GM23338 (cell line): ENCODE measurements around the gene PRPH2. TPM values are rescaled to one million over a fixed set of nuclear protein-coding genes. Genes with fewer than 3 reads are reported as not detected.

Experiments
- ATAC-seq: fragments of 200-7000 bp; cut with Tn5 transposase; 3 replicates; pipeline ENCODE4 v1.9.1; 2020
- DNase-seq: peaks from one replicate; pipeline ENCODE4 v3.0.0-alpha.2; 2015; ENCODE audit warnings: low spot score
- H2AFZ ChIP-seq: fragments of 200-600 bp; sonication (generic); 2 replicates; pipeline ENCODE4 v1.8.0; 2016; ENCODE audit warnings: antibody characterized with exemption, mild to moderate bottlenecking, moderate library complexity
- H3F3A ChIP-seq: fragments of 200-600 bp; sonication (generic); replicated peaks from 2 replicates; pipeline ENCODE4 v1.8.0; 2017; ENCODE audit warnings: antibody characterized with exemption, mixed run types, low read depth
- H3K27ac ChIP-seq: fragments of 200-600 bp; sonication (generic); 2 replicates; pipeline ENCODE4 v1.6.1; 2016; ENCODE audit warnings: low read depth
- H3K27me3 ChIP-seq: fragments of 200-600 bp; sonication (generic); 2 replicates; pipeline ENCODE4 v1.8.0; 2016; ENCODE audit warnings: mild to moderate bottlenecking, mixed run types, moderate library complexity; ENCODE audit not compliant: insufficient read depth
- H3K36me3 ChIP-seq: fragments of 200-600 bp; sonication (generic); 2 replicates; pipeline ENCODE4 v1.8.0; 2016; ENCODE audit warnings: mild to moderate bottlenecking; ENCODE audit not compliant: insufficient read depth
- H3K4me1 ChIP-seq: fragments of 200-600 bp; sonication (generic); 2 replicates; pipeline ENCODE4 v1.8.0; 2016; ENCODE audit warnings: mild to moderate bottlenecking, moderate library complexity; ENCODE audit not compliant: insufficient read depth
- H3K4me2 ChIP-seq: fragments of 200-600 bp; sonication (generic); 2 replicates; pipeline ENCODE4 v1.7.1; 2017; ENCODE audit warnings: mixed run types
- H3K4me3 ChIP-seq: fragments of 200-600 bp; sonication (generic); 2 replicates; pipeline ENCODE4 v1.6.1; 2016; ENCODE audit warnings: mixed run types
- H3K79me2 ChIP-seq: fragments of 200-600 bp; sonication (generic); replicated peaks from 2 replicates; pipeline ENCODE4 v1.8.0; 2017; ENCODE audit warnings: mild to moderate bottlenecking; ENCODE audit not compliant: insufficient read depth
- H3K9me2 ChIP-seq: fragments of 200-600 bp; sonication (generic); 2 replicates; pipeline ENCODE4 v1.8.0; 2017; ENCODE audit not compliant: insufficient read depth
- H4K20me1 ChIP-seq: fragments of 200-600 bp; sonication (generic); replicated peaks from 2 replicates; pipeline ENCODE4 v1.8.0; 2017; ENCODE audit warnings: mild to moderate bottlenecking; ENCODE audit not compliant: insufficient read depth
- H3K27ac Mint-ChIP-seq: 2 replicates; pipeline ENCODE4 v1.8.0; 2020; ENCODE audit warnings: inconsistent platforms, mild to moderate bottlenecking, moderate library complexity, mixed read lengths
- H3K27me3 Mint-ChIP-seq: 3 replicates; pipeline ENCODE4 v1.8.0; 2022; ENCODE audit warnings: low read depth, mild to moderate bottlenecking, moderate library complexity, mixed read lengths, inconsistent platforms; ENCODE audit not compliant: insufficient read depth, poor library complexity
- H3K36me3 Mint-ChIP-seq: 3 replicates; pipeline ENCODE4 v1.8.0; 2021; ENCODE audit warnings: low read depth, mild to moderate bottlenecking, inconsistent platforms, moderate library complexity, mixed read lengths
- H3K4me1 Mint-ChIP-seq: 3 replicates; pipeline ENCODE4 v1.8.0; 2020; ENCODE audit warnings: mild to moderate bottlenecking, inconsistent platforms, mixed read lengths
- H3K4me3 Mint-ChIP-seq: 3 replicates; pipeline ENCODE4 v1.8.0; 2021; ENCODE audit warnings: moderate library complexity, mild to moderate bottlenecking, inconsistent platforms, mixed read lengths
- H3K9me3 Mint-ChIP-seq: 3 replicates; pipeline ENCODE4 v1.8.0; 2020; ENCODE audit warnings: moderate library complexity, mild to moderate bottlenecking, inconsistent platforms, mixed read lengths
- CREB1 ChIP-seq: fragments of 250-450 bp; sonication (Bioruptor Pico); IDR thresholded peaks from 2 replicates; pipeline ENCODE4 v1.5.0; 2020; ENCODE audit warnings: low read depth, mild to moderate bottlenecking, moderate library complexity
- CTCF ChIP-seq, 2 experiments: fragments of 200-600 bp in 1 of 2; sonication (generic) in 1 of 2; conservative IDR thresholded peaks; 2 replicates each; pipeline versions ENCODE4 v1.5.1 to v1.6.1; 2016 to 2017; ENCODE audit warnings: antibody characterized with exemption in 2 of 2, low read depth in 2 of 2, mild to moderate bottlenecking in 2 of 2, moderate library complexity in 1 of 2
- ETS1 ChIP-seq: IDR thresholded peaks from 2 replicates; pipeline ENCODE4 v1.6.1; 2016; ENCODE audit warnings: antibody characterized with exemption
- EZH2 ChIP-seq: fragments of 200-600 bp; sonication (generic); IDR thresholded peaks from one replicate; pipeline ENCODE4 v1.8.0; 2017; ENCODE audit warnings: antibody characterized with exemption, mild to moderate bottlenecking, low read depth; ENCODE audit not compliant: unreplicated experiment
- EZH2phosphoT487 ChIP-seq: fragments of 200-600 bp; sonication (generic); IDR thresholded peaks from one replicate; pipeline ENCODE4 v1.8.1; 2018; ENCODE audit warnings: antibody characterized with exemption; ENCODE audit not compliant: unreplicated experiment
- JUNB ChIP-seq: IDR thresholded peaks from one replicate; pipeline ENCODE4 v1.6.1; 2016; ENCODE audit warnings: antibody characterized with exemption; ENCODE audit not compliant: unreplicated experiment
- NANOG ChIP-seq: IDR thresholded peaks from 2 replicates; pipeline ENCODE4 v1.6.1; 2016; ENCODE audit warnings: antibody characterized with exemption, borderline replicate concordance
- POLR2AphosphoS5 ChIP-seq: IDR thresholded peaks from 2 replicates; pipeline ENCODE4 v1.6.1; 2016; ENCODE audit warnings: antibody characterized with exemption, low read depth
- STAT1 ChIP-seq: IDR thresholded peaks from one replicate; pipeline ENCODE4 v1.6.1; 2016; ENCODE audit warnings: antibody characterized with exemption; ENCODE audit not compliant: unreplicated experiment
- ZNF114 ChIP-seq: fragments of 250-450 bp; sonication (Bioruptor Pico); IDR thresholded peaks from 2 replicates; pipeline ENCODE4 v1.5.0; 2020; ENCODE audit warnings: mild to moderate bottlenecking, moderate library complexity
- ZNF331 ChIP-seq: fragments of 250-450 bp; sonication (Bioruptor Pico); IDR thresholded peaks from 2 replicates; pipeline ENCODE4 v1.5.0; 2020; ENCODE audit warnings: low read depth, mild to moderate bottlenecking, moderate library complexity
- polyA plus RNA-seq: library from polyadenylated mRNA; unstranded; fragments of >200 nt; fragmentation: Nextera tagmentation; extraction: Ambion mirVana; gene quantifications from 2 replicates; pipeline ENCODE4 v1.2.1, GENCODE V29; 2016
- total RNA-seq: library from RNA; depleted of rRNA; stranded (reverse); fragments of >200 nt; shearing (Covaris generic); gene quantifications from 2 replicates; pipeline ENCODE4 v1.2.3, GENCODE V29; 2014
- TF ChIP-seq, protein P1 (sequence below): IDR thresholded peaks from one replicate; pipeline ENCODE4 v1.6.1; 2018; ENCODE audit warnings: antibody characterized with exemption; ENCODE audit not compliant: unreplicated experiment
- TF ChIP-seq, protein P2 (sequence below): fragments of 250-450 bp; sonication (Bioruptor Pico); IDR thresholded peaks from 2 replicates; pipeline ENCODE4 v1.5.0; 2020; ENCODE audit warnings: mild to moderate bottlenecking, moderate library complexity

The PRPH2 gene
- total and polyA plus RNA-seq, 2 experiments from 2014 or later, result 0.50 to 0.52 TPM

DNA sequence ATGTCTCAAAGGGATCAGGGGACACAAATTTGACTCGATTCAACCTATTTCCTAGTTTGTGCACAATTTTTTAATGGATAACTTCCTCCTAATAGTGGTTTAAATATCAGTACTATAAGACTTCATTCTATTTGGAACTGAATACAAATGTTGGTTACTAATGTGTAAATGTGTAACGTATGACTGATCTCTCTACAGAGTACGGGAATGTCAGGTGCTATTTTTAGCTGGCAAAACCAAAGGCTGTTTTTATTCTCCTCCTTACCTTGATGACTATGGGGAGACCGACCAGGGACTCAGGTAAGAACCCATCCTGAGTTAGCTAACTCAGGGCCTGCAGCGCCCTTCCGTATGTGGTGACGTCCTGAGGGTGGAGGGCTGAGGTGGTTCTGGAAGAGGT, 33.0 kb downstream of the PRPH2 start:
- H3K27ac ChIP-seq, result no peak overlapping the region
- H3K4me1 ChIP-seq, result no peaks in the 10 kb centered on the region
- Mint-ChIP-seq H3K27me3 (no peaks in the 10 kb centered on the region), H3K36me3 (peaks cover 80% of the 10 kb centered on the region), H3K4me1 (no peaks in the 10 kb centered on the region), H3K9me3 (peaks cover 13% of the 10 kb centered on the region), H3K4me3 (no peak overlapping the region), H3K27ac (no peak overlapping the region)
- H3K36me3 ChIP-seq, result peaks cover 54% of the 10 kb centered on the region
- no peak overlapping the region for H2AFZ ChIP-seq
- no peaks in the 10 kb centered on the region for H3F3A ChIP-seq
- no peak overlapping the region for H3K4me2 ChIP-seq
- ATAC-seq, result no peak
- H3K79me2 ChIP-seq, result no peaks in the 10 kb centered on the region
- no peaks in the 10 kb centered on the region for H4K20me1 ChIP-seq
- TF ChIP-seq ZNF331 (CRISPR knock-in tag) (no peak), JUNB (no peak), EZH2 (no peak), POLR2AphosphoS5 (no peak), ZNF114 (CRISPR knock-in tag) (no peak), NANOG (no peak), CTCF (conservative IDR thresholded peaks at IDR 0.05; ENCODE audit: low read depth in 2 of 2) (no peak), EZH2phosphoT487 (no peak), CREB1 (CRISPR knock-in tag) (no peak), ETS1 (no peak), STAT1 (no peak)
- TF ChIP-seq, protein P1, sequence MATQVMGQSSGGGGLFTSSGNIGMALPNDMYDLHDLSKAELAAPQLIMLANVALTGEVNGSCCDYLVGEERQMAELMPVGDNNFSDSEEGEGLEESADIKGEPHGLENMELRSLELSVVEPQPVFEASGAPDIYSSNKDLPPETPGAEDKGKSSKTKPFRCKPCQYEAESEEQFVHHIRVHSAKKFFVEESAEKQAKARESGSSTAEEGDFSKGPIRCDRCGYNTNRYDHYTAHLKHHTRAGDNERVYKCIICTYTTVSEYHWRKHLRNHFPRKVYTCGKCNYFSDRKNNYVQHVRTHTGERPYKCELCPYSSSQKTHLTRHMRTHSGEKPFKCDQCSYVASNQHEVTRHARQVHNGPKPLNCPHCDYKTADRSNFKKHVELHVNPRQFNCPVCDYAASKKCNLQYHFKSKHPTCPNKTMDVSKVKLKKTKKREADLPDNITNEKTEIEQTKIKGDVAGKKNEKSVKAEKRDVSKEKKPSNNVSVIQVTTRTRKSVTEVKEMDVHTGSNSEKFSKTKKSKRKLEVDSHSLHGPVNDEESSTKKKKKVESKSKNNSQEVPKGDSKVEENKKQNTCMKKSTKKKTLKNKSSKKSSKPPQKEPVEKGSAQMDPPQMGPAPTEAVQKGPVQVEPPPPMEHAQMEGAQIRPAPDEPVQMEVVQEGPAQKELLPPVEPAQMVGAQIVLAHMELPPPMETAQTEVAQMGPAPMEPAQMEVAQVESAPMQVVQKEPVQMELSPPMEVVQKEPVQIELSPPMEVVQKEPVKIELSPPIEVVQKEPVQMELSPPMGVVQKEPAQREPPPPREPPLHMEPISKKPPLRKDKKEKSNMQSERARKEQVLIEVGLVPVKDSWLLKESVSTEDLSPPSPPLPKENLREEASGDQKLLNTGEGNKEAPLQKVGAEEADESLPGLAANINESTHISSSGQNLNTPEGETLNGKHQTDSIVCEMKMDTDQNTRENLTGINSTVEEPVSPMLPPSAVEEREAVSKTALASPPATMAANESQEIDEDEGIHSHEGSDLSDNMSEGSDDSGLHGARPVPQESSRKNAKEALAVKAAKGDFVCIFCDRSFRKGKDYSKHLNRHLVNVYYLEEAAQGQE, result no peak
- TF ChIP-seq, protein P2, sequence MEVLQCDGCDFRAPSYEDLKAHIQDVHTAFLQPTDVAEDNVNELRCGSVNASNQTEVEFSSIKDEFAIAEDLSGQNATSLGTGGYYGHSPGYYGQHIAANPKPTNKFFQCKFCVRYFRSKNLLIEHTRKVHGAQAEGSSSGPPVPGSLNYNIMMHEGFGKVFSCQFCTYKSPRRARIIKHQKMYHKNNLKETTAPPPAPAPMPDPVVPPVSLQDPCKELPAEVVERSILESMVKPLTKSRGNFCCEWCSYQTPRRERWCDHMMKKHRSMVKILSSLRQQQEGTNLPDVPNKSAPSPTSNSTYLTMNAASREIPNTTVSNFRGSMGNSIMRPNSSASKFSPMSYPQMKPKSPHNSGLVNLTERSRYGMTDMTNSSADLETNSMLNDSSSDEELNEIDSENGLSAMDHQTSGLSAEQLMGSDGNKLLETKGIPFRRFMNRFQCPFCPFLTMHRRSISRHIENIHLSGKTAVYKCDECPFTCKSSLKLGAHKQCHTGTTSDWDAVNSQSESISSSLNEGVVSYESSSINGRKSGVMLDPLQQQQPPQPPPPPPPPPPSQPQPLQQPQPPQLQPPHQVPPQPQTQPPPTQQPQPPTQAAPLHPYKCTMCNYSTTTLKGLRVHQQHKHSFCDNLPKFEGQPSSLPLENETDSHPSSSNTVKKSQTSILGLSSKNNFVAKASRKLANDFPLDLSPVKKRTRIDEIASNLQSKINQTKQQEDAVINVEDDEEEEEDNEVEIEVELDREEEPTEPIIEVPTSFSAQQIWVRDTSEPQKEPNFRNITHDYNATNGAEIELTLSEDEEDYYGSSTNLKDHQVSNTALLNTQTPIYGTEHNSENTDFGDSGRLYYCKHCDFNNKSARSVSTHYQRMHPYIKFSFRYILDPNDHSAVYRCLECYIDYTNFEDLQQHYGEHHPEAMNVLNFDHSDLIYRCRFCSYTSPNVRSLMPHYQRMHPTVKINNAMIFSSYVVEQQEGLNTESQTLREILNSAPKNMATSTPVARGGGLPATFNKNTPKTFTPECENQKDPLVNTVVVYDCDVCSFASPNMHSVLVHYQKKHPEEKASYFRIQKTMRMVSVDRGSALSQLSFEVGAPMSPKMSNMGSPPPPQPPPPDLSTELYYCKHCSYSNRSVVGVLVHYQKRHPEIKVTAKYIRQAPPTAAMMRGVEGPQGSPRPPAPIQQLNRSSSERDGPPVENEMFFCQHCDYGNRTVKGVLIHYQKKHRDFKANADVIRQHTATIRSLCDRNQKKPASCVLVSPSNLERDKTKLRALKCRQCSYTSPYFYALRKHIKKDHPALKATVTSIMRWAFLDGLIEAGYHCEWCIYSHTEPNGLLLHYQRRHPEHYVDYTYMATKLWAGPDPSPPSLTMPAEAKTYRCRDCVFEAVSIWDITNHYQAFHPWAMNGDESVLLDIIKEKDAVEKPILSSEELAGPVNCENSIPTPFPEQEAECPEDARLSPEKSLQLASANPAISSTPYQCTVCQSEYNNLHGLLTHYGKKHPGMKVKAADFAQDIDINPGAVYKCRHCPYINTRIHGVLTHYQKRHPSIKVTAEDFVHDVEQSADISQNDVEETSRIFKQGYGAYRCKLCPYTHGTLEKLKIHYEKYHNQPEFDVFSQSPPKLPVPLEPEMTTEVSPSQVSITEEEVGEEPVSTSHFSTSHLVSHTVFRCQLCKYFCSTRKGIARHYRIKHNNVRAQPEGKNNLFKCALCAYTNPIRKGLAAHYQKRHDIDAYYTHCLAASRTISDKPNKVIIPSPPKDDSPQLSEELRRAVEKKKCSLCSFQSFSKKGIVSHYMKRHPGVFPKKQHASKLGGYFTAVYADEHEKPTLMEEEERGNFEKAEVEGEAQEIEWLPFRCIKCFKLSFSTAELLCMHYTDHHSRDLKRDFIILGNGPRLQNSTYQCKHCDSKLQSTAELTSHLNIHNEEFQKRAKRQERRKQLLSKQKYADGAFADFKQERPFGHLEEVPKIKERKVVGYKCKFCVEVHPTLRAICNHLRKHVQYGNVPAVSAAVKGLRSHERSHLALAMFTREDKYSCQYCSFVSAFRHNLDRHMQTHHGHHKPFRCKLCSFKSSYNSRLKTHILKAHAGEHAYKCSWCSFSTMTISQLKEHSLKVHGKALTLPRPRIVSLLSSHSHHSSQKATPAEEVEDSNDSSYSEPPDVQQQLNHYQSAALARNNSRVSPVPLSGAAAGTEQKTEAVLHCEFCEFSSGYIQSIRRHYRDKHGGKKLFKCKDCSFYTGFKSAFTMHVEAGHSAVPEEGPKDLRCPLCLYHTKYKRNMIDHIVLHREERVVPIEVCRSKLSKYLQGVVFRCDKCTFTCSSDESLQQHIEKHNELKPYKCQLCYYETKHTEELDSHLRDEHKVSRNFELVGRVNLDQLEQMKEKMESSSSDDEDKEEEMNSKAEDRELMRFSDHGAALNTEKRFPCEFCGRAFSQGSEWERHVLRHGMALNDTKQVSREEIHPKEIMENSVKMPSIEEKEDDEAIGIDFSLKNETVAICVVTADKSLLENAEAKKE (CRISPR knock-in tag), result no peak
- DNase-seq, result no peak
- H3K27me3 ChIP-seq, result no peaks in the 10 kb centered on the region
- no peak overlapping the region for H3K4me3 ChIP-seq
- H3K9me2 ChIP-seq, result no peaks in the 10 kb centered on the region
